AG10803 (cell line): ENCODE measurements around the gene ZBTB21.

Experiments used
- DNase-seq: peaks from one replicate; pipeline ENCODE4 v3.0.0; 2010; ENCODE audit warnings: low read depth
- H3K4me3 ChIP-seq: 2 replicates; pipeline ENCODE4 v1.5.1; 2011; ENCODE audit warnings: mild to moderate bottlenecking, low read length, control low read depth
- CTCF ChIP-seq: conservative IDR thresholded peaks from 2 replicates; pipeline ENCODE4 v1.5.1; 2011; ENCODE audit warnings: mild to moderate bottlenecking, low read length, control low read depth, inconsistent platforms

The ZBTB21 gene

GRCh38 chr21:42012763-42013329 lies 2.7 kb upstream of the ZBTB21 start:
- no peak for TF ChIP-seq CTCF
- H3K4me3 ChIP-seq = no peak overlapping the region
- DNase-seq = no peak

- no peak overlapping the region for H3K4me3 ChIP-seq
- DNase-seq = no peak
- TF ChIP-seq CTCF = no peak
Measured at GRCh38 chr21:42012344-42012743, 2.2 kb upstream of the ZBTB21 start.

DNA sequence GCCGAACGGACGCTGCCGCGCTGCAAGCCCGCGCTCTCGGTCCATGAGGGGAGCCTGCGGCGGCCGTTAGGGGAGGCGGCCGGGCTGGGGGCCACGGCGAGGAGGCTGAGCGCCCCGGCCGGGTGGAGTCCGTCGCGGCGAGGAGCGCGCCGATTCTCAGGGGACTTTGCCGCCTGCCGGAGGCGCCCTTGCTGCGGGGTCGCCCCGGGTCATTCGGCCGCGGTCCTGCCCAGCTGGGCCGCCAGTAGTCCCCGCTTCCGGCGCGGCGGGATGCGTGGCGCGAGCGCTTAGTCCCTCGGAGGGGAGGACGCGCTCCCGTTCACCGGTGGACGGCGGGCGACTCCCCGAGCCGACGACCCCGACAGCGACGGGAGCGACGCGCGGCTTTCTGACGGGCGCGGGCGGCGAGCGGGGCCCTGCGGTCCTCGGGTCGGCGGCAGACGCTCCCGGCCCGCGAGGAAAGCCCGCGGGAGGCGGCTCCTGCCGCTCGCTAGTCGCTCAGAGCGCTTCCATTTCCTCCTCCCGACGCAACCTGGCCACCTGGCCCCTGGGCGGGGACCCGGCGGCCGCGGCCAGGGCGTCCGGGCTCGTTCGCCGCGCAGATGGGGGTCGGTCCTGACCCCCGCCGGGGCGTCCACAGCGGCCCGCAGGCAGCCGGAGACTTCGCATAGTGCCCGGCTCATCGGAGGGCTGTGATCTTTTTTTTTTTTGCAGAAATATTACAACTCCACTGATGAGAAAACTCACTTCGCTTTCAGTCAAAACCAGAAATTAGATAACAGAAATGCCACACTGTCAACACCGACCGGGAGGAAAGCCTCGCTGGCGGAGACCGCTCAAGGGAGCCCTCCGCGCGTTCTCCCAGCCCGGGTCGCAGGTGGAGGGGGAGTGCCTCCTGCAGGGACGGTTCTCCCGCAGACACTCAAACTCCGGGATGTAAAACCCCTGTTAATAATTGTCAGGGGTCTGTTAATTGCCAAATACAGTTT lies 641 bp upstream of the ZBTB21 start:
- peak; percentile 6 for DNase-seq
- H3K4me3 ChIP-seq = peak overlapping the region; percentile 63
- peak; percentile 24 for TF ChIP-seq CTCF

DNA sequence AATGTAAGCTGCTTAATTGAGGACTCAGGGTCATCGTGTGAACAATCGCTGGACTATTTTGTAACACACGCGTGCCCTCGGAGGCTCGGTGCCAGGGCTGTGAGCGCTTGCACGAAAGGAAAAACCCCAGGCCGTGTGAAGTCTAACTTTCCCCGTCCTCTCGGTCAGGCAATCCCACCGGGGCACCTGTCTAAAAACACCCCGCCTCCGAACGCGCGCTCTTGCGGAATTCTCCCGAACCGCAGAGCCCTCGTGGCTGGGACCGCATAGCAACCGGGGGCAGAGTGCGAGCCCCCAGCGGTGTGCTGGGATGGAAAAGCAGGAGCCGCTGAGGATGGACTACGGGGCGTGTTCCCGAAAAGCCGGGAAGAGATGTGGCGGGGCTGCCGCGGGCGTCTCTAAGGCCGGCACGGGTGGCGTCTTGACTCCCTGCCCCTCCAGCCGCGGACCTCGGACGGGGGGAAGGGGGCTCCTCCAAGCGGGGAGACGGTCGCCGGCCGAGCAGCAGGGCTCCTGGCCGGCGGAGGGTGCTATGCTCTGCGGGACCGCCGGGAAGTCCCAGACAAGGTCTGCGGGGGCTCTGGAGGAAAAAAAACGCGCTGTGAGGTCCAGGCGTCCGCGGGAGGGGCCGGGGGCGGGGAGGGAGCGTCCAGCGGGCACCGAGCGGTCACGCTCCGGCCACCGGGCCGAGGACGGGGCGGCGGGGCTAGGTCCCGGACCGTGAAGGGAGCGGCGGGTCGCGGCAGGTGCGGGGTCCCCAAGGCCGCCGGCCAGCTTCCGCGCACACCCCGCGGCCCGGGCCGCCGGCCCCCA lies 936 bp downstream of the ZBTB21 start:
- peak overlapping the region; percentile 75 for H3K4me3 ChIP-seq
- DNase-seq = peak; percentile 81
- 0 out of 2 replicates have a peak, but pooled peaks have one; percentile 5 for TF ChIP-seq CTCF

DNA sequence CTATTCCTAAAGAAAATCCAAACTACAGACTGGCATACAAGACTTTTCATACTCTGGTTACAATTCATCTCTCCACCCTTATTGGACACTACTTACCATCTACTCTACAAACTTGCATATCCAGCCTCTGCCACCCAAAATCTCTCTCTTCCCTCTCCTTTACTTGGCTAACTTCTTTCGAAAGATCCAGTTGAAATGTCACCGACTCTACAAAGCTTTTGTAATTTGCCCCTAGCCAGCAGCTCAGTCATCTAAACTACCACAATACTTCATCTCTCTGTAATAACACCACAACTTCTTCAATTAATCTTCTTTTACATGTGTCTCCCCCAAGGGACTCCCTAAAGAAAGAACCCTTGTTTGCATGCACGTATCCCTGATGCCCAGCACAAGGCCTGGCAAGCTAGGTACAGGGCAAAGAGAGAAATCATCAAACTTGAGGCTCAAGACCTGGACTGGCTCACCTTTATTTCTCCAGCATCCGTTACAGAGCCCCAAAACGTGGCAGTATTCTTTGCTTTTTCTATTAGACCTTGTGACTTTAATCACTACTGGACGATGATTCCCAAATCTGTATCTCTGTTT lies 2.7 kb downstream of the ZBTB21 start:
- no peak for TF ChIP-seq CTCF
- no peak overlapping the region for H3K4me3 ChIP-seq
- no peak for DNase-seq

GRCh38 chr21:42006765-42007164 lies 3.4 kb downstream of the ZBTB21 start:
- no peak for TF ChIP-seq CTCF
- no peak overlapping the region for H3K4me3 ChIP-seq
- no peak for DNase-seq
